ENCODE results near the gene ZNF92.
A peak's percentile ranks its signal among the peaks of the same experiment; 100 is the strongest.
"Not testable (repeated sequence)": the region's sequence is repeated elsewhere in the genome, so short reads cannot be mapped to it uniquely, and the experiment has no call there.

ZNF92 gene

DNA sequence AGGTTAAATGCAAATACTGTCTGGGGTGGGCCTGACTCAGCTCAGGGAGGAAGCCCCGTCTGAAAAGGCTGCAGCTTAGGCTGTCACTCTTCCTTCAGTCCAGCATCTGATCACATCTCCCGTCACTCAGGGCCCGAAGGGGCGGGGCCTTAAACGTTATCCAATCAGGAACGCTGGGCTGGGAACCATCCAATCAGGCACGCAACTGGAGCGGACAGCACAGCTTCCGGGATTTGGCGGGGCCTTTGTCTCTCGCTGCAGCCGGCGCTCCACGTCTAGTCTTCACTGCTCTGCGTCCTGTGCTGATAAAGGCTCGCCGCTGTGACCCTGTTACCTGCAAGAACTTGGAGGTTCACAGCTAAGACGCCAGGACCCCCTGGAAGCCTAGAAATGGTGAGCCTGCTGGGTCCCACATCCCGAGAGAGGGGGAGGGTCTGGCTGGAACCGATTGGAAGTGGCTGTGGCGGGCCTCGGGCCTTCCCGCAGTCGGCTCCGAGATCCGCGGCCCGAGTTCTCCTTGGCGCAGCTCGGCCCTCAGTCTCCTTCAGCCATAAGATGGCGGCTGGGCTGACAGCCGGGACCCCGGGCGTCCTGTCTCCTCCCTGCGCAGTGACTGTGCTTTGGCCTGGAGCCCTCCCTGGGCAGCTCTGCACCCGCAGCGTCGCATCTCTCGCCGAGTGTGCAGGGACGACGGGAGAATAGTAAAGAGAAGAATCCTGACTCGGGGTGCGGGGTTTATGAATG, at the start of gene ZNF92:
TSS of gene ZNF92 (plus strand) at position 248 of the 744 bp plus-strand sequence. CDS start at position 391, 143 bp downstream.
- peak; percentile 99 for DNase-seq (ENCODE audit: low spot score)

DNA sequence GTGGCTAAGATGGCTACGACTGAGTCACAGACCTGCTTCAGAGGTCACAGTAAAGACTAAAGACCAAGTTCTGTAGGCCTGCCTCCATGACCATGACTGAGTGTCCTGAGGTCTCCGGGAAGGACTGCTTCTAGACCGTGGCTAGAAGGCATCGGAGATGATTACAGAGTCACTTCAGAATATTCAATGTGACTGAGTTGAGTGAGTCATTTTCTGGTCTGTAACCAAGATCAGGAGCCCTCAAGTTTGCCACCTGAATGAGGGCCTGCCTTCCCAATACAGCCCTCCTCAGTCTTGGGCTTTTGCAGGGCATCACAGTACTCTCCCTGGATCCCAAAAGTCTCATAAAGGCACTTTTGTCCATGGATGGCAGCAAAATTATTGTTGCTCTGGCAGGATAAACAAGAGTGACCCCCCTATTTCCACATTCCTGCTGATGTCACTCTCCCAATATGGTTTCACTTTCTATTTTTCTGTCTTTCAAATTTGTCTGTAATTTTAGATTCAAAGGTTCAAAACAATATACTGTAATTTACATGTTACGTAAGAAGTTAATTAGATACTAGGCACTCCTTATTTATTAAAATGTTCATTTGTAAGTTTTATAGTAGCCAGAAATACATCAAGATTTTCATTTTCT, 47.7 kb upstream of the ZNF92 start:
- no peak for DNase-seq (ENCODE audit: low spot score)

DNA sequence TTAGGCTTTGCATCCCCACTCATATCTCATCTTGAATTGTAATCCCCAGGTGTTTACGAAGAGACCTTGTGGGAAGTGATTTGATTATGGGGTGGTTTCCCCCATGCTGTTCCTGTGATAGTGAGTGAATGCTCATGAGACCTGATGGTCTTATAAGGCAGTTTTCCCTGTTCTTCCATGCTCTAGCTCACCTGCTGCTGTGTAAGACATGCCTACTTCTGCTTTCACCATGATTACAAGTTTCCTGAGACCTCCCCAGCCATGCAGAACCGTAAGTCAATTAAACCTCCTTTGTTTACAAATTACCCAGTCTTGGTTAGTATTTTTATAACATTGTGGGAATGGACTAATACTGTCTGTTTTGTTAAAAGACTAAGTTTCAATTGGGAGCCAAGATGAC, 35.3 kb upstream of the ZNF92 start:
- DNase-seq (ENCODE audit: low spot score) = no peak

DNA sequence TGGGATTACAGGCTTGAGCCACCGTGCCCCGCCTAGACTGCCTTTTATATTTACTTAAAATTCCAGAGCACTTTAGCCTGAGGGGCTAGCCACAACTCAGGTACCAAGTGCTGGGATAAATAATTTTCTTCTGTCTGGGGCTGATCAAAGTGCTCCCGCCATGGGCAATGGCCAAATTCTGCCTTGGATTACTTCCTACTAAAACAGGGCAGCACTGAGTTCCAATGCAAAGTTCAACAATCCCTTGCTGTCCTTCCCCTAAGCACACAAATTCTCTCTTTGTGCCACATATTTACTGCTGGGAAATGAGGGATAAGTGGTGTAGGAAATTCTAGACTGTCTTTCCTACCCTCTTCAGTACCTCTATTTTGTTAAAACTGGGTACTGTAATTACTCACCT, 34.4 kb upstream of the ZNF92 start:
- DNase-seq (ENCODE audit: low spot score) = no peak

DNA sequence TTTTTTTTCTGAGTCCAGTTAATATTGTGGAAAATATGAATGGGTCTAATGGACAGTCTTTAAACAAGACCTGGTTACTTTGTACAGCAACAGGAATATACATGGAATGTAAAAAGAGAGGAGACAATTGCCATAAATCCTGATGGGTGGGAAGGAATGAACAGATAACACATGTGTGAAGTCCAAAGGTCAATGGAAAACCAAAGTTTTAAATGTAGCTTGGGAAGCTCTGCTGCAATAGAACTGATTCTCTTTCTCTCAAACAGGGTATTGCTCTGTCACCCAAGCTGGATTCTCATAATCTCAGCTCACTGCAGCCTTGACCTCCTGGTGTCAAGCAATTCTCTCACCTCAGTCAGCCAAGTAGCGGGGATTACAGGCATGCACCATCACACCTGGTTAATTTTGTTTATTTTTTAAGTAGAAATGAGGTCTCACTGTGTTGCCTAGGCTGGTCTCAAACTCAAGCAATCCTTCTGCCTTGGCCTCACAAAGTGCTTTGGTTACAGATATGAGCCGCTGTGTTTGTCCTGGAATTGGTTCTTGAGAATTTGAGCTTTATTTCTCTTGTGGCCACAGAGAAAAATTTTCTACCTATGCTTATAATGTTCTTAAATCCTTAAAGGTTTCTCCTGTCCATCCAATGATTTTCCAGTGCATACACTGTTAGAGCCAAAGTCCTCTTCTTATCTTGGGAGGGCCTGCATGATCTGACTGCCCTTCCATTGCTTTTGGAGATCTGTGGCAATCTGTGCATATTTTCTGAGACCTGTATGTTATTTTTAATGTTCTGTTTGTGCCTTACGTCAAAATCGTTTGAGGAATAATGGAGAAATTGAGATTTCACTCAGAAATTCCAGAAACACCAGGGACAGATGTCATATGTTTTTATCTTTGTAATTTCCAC, 30.7 kb upstream of the ZNF92 start:
- no peak for DNase-seq (ENCODE audit: low spot score)

DNA sequence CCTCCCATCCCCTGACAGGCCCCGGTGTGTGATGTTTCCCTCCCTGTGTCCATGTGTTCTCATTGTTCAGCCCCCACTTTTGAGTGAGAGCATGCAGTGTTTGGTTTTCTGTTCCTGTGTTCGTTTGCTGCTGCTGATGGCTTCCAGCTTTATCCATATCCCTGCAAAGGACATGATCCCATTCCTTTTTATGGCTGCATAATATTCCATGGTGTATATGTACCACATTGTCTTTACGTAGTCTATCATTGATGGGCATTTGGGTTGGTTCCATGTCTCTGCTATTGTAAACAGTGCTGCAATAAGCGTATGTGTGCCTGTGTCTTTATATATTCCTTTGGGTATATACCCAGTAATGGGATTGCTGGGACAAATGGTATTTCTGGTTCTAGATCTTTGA, 29.1 kb upstream of the ZNF92 start:
- not testable (repeated sequence) for DNase-seq (ENCODE audit: low spot score)

DNA sequence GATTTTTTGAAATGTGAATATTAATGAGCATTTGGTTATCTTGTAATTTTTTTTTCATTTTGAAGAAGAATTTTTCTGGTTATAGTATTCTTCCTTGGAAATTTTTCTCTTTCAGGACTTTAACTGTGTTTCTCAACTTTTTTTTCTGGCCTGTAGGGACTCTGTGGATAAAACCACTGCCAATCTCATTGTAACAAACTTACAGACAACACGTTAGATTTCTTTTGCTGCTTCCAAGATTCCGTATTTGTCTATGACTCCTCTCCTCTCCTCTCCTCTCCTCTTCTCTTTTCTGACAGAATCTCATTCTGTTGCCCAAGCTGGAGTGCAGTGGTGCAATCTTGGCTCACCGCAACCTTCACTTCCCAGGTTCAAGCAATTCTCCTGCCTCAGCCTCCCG, 19.4 kb upstream of the ZNF92 start:
- no peak for DNase-seq (ENCODE audit: low spot score)

DNA sequence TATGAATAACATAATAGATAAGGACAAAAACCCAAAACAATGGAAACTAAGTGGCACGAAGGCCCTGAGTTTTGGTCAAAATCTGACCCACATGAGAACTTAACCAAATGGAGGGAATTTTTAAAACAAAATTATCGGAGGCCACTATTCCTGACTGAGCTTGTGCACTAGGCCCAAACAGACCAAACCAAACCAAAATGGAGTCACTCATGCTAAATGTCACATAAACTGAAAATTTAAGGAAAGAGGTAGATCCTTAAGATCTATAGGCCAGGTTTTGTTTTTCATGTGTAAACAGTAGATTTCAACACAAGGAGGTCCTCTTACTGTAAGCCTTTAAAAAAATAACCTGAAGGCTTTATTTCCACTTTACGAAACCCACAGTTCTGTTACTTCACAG, 3.8 kb upstream of the ZNF92 start:
- DNase-seq (ENCODE audit: low spot score) = no peak

DNA sequence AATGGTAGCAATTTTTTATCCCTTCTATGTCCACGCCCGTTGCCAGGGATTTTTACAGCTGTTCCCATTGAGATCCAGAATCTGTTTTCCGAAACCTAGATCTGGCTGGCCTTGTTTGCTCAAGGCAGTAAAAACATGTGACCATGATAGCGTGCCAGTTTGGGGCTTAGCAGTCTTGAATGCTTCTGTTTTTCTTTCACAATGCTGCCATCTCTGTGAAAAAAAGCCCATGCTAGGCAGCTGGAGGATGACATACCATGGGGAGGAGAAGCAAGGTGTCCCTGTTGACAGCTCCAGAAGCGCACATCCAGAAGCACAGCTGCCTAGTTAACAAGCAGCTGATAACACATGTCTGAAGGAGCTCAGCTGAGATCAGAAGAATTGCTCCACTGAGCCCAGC, 2.2 kb upstream of the ZNF92 start:
- no peak for DNase-seq (ENCODE audit: low spot score)

DNA sequence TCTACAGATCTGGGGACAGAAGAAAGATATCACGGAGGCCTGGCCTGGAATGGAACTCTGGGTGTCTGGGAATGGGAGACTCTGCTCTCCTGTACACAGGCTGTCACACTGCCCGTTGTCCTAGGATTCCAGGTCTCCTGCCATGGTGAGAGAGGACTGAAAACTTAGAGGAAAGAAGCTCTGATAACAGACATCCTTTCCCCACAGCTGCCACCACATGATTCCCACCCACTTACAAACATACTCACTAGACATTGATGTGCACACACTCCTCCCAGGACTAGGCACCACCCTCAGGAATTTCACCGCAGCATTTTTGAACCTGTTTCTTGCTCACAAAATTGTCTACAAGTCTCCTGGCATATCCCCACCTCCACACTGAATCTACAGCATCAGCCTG, 5.7 kb downstream of the ZNF92 start:
- peak; percentile 9 for DNase-seq (ENCODE audit: low spot score)

DNA sequence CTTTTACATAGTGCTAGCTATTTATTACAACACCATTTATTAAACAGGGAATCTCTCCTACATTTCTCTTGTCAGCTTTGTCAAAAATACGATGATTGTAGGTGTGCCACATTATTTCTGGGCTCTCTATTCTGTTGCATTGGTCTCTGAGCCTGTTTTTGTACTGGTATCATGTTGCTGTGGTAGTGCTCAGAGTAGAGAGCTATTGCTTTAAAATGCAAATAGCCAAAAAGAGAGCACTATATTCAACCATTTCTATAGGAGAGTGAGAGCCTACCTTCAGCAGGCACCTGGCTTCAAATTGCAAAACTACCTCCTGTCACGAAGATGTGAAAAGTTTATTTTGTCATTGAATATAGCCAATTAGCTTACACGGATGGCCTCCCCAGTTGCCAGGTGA, 8.1 kb downstream of the ZNF92 start:
- no peak for DNase-seq (ENCODE audit: low spot score)

DNA sequence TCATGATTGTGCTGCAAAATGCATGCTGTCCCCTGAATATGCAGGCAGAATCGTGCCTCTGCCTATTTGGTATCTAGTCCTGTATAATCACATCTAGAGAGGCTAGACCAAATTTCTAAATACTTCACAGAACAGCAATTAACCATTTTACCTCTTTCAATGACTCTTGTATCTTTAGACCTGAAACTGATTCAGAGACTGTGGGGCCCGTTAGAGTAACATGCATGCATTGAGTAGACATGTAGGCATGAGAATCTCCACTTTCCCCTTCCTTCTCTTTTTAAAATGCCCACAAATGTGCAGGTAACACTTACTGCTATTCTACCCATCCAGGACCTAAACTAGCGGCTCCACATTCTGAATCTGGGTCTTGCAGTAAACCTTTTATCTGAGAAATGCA, 8.8 kb downstream of the ZNF92 start:
- no peak for DNase-seq (ENCODE audit: low spot score)

DNA sequence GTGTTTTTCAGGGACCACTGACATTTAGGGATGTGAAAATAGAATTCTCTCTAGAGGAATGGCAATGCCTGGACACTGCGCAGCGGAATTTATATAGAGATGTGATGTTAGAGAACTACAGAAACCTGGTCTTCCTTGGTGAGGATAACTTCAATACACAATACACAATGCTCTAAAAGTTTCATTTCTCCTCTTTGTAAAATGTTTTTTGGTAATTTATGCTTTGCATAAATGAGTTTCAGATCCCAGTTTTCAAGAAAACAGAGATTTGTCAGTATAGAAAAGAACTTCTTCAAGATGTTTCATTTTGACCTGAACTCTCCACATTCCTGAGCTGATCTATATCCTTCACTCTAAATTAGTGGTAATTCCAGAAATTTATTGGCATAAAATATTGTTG, 14.2 kb downstream of the ZNF92 start:
- no peak for DNase-seq (ENCODE audit: low spot score)

DNA sequence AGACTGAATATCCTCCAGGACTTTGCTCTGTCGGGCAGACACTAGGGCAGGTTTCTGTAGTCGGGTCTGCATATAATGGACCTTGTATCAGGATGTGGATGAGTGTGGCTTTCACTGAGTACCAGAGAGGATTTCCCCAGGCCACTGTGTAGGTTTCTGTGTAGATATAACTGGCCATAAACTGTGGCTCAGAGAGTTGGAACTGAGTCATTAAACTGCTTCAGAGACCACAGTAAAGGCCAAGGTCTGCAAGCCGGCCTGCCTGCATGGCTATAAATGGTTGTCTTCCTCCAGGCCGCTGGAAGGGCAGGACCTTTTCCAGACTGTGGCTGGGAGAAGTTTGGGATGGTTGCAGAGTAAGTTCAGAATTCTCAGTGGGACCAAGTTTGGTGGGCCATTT, 16.9 kb downstream of the ZNF92 start:
- no peak for DNase-seq (ENCODE audit: low spot score)

DNA sequence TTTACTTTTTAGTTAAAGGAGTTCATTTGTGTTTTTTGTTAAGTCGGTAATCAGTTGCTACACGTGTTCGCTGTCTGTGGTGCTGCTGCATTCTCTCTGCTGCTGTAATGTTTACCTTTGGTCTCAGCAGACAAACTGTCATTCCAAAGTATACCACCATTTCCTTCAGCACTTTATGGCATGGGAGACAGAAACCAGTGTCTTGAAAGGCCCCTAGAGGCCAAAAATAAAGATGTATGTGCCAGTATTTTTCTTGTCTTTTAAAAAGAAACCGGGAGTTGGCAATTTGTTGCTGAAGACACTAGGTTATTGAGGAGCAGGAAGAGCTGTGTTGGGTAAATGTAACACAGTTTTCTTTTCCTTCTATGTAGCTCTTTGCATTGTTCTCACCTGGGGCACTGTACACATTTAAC, 24.1 kb downstream of the ZNF92 start:
- no peak for DNase-seq (ENCODE audit: low spot score)

DNA sequence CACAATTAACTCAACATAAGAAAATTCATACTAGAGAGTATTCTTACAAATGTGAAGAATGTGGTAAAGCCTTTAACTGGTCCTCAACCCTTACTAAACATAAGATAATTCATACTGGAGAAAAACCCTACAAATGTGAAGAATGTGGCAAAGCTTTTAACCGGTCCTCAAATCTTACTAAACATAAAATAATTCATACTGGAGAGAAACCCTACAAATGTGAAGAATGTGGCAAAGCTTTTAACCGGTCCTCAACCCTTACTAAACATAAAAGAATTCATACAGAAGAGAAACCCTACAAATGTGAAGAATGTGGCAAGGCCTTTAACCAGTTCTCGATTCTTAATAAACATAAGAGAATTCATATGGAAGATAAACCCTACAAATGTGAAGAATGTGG, 25.0 kb downstream of the ZNF92 start:
- DNase-seq (ENCODE audit: low spot score) = not testable (repeated sequence)

DNA sequence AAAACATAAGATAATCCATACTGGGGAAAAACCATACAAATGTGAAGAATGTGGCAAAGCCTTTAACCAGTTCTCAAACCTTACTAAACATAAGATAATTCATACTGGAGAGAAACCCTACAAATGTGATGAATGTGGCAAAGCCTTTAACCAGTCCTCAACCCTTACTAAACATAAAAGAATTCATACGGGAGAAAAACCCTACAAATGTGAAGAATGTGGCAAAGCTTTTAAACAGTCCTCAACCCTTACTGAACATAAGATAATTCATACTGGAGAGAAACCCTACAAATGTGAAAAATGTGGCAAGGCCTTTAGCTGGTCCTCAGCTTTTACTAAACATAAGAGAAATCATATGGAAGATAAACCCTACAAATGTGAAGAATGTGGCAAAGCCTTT, 25.4 kb downstream of the ZNF92 start:
- not testable (repeated sequence) for DNase-seq (ENCODE audit: low spot score)

DNA sequence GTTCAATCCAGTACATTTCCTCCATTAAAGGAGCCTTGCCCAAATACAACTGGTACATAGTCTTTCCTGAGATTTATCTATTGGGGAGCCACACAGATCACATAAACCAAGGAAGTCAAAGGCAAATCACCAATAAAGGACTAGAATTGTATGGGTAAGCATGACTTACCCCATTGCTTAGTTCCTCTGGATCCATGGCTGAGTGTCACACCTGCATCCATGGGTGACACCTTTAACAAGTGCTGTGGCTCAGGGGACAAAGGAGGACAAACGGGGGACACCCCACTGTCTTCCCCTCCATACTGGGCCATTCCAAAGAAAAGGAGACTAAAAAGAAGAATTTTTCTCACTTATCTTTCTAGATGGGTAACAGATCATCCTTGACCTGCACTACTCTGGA, 30.4 kb downstream of the ZNF92 start:
- no peak for DNase-seq (ENCODE audit: low spot score)

DNA sequence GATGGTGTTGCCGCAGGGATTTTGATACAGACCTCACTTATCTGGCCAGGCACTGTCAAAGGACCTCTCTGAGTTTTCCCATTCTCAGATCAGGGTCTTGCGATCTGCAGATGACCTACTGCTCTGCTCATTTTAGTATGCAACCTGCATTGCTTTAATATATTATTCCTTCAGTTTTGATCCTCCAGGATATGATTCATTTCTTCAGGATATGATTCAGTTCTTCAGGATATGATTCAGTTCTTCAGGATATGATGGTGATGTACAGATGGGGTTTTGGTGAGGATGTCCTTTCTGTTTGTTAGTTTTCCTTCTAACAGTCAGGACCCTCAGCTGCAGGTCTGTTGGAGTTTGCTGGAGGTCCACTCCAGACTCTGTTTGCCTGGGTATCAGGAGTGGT, 33.1 kb downstream of the ZNF92 start:
- not testable (repeated sequence) for DNase-seq (ENCODE audit: low spot score)

DNA sequence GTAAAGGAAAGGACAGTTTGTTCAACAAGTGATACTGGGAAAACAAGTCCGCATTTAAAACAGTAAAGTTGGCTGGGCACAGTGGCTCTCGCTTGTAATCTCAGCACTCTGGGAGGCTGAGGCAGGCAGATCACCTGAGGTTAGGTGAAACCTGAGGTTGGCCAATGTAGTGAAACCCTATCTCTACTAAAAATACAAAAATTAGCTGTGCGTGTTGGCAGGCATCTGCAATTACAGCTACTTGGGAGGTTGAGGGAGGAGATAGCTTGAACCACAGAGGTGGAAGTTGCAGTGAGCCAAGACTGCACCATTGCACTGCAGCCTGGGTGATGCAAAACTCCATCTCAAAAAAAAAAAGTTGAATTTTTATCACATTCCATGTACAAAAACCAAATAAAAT, 35.7 kb downstream of the ZNF92 start:
- no peak for DNase-seq (ENCODE audit: low spot score)

DNA sequence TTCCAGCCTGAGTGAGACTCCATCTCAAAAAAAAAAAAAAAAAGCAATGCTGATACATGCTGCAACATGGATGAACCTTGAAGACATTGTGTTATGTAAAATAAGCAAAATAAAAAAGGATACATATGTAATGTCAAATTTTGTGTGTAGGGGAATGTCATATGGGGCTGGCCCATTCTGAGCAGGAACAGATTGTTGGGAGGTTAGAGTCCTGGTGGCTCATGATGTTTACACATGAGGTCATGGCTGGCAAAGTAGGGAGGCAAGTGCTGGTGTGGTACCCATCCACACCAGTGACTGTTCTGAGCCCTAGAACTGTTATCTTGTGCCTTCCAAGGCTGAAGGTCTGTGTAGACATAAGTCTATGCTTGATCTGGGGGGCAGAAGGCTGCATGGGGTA, 37.6 kb downstream of the ZNF92 start:
- DNase-seq (ENCODE audit: low spot score) = no peak

DNA sequence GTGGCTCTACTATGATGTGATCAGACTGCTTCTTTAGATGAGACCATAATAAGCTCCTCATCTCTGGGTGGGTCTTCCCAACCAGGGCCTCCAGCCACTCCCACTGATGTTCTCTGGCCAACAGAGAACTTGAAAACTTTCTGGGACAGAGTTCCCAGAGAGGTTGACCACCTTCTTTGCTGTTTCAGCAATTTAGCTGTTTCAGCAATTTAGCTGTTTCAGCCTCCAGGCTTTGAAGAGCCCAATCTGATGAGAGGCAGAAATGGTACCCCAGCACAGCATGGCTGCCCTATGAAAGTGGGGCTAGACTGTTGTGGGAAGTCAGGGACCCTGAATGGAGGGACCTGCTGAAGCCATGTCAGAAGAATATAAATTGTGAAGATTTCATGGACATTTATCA, 49.0 kb downstream of the ZNF92 start:
- no peak for DNase-seq (ENCODE audit: low spot score)

DNA sequence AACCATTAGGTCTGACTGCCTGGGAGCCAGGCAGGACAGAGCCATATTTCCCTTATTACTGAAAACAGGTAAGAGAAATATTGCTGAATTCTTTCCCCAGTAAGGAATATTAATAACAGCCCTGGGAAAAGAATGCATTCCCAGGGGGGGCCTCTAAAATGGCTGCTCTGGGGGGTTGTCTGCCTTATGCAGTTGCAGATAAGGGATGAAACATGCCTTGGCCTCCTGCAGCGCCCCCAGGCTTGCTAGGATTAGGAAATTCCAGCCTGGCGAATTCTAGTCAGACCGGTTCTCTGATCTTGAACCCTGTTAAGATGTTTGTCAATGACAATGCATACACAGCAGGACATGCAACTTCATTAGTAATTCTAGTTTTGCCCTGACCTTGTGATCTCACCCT, 49.6 kb downstream of the ZNF92 start:
- not testable (repeated sequence) for DNase-seq (ENCODE audit: low spot score)

Measured in cerebellar cortex (tissue), 1 donor.